B cell (primary cell): Measurements from ENCODE around the gene CCDC106. TPM values are rescaled to one million over a fixed set of nuclear protein-coding genes. Genes with fewer than 3 reads are reported as not detected.

Experiments
- ATAC-seq: fragments of 200-7000 bp; cut with Tn5 transposase; one replicate; pipeline ENCODE4 v1.10.0; 2021; ENCODE audit warnings: low read depth, mild to moderate bottlenecking, moderate number of reproducible peaks, moderate library complexity
- CTCF ChIA-PET: fragments of 350-600 bp; sonication (Branson Sonifier 250); formaldehyde crosslinking; loops from one replicate; lab custom pipeline; 2021; ENCODE audit warnings: antibody characterized with exemption, inconsistent platforms; lab: Charles Lee
- POLR2A ChIA-PET: fragments of 350-600 bp; sonication (Branson Sonifier 250); formaldehyde crosslinking; loops from one replicate; lab custom pipeline; 2021; ENCODE audit warnings: antibody characterized with exemption; lab: Charles Lee
- DNase-seq: peaks from one replicate; pipeline ENCODE4 v3.0.0; 2013
- H2AFZ ChIP-seq: 2 replicates; pipeline ENCODE4 v1.6.1; 2012; ENCODE audit warnings: mild to moderate bottlenecking, low read depth, low read length; ENCODE audit not compliant: insufficient read depth, poor library complexity, severe bottlenecking
- H3K27ac ChIP-seq, 2 donors: 1 replicate in 1 of 2; 2 replicates in 1 of 2; pipeline ENCODE4 v1.5.1; 2012 to 2013; ENCODE audit warnings: low read length in 2 of 2, mild to moderate bottlenecking in 2 of 2, moderate library complexity in 1 of 2
- H3K27me3 ChIP-seq, 4 experiments: fragments of 200-600 bp in 1 of 4; sonication (generic) in 1 of 4; replicated peaks in 1 of 4; 1 replicate in 2 of 4; 2 replicates in 2 of 4; pipeline versions ENCODE4 v1.6.1 to v1.7.0; 2013 to 2016; ENCODE audit warnings: low read length in 3 of 4, mild to moderate bottlenecking in 2 of 4, mixed read lengths in 1 of 4, moderate library complexity in 1 of 4; ENCODE audit not compliant: insufficient read depth in 4 of 4, control insufficient read depth in 3 of 4; ENCODE audit errors: control extremely low read depth in 1 of 4
- H3K36me3 ChIP-seq, 2 experiments: replicated peaks in 1 of 2; 1 replicate in 1 of 2; 2 replicates in 1 of 2; pipeline versions ENCODE4 v1.6.1 to v1.7.1; 2013; ENCODE audit warnings: low read length in 1 of 2; ENCODE audit not compliant: insufficient read depth in 2 of 2, control insufficient read depth in 1 of 2; ENCODE audit errors: control extremely low read depth in 1 of 2, extremely low read depth in 1 of 2
- H3K4me1 ChIP-seq, 2 donors: fragments of 200-600 bp in 1 of 2; sonication (generic) in 1 of 2; 1 replicate in 1 of 2; 2 replicates in 1 of 2; pipeline versions ENCODE4 v1.5.1 to v1.6.1; 2013 to 2017; ENCODE audit warnings: low read length in 2 of 2; ENCODE audit not compliant: control insufficient read depth in 2 of 2, insufficient read depth in 2 of 2
- H3K4me2 ChIP-seq: replicated peaks from 2 replicates; pipeline ENCODE3; 2012; ENCODE audit warnings: mild to moderate bottlenecking, low read depth, low read length; ENCODE audit not compliant: poor library complexity, severe bottlenecking
- H3K4me3 ChIP-seq, 5 experiments: fragments of 200-600 bp in 1 of 5; sonication (generic) in 1 of 5; 1 replicate in 3 of 5; 2 replicates in 2 of 5; pipeline versions ENCODE4 v1.5.1 to v1.7.0; 2011 to 2016; ENCODE audit warnings: low read length in 4 of 5, mild to moderate bottlenecking in 4 of 5, low read depth in 2 of 5, control low read depth in 1 of 5, moderate library complexity in 1 of 5; ENCODE audit not compliant: insufficient read depth in 1 of 5; ENCODE audit errors: control extremely low read depth in 1 of 5, extremely low read depth in 1 of 5
- H3K79me2 ChIP-seq: fragments of 200-600 bp; sonication (generic); one replicate; pipeline ENCODE4 v1.6.0; 2016; ENCODE audit warnings: low read length; ENCODE audit not compliant: control insufficient read depth, insufficient read depth
- H3K9ac ChIP-seq: fragments of 200-600 bp; sonication (generic); 2 replicates; pipeline ENCODE4 v1.6.1; 2017; ENCODE audit warnings: mild to moderate bottlenecking, low read length, moderate library complexity
- H3K9me3 ChIP-seq, 3 donors: one replicate each; pipeline versions ENCODE4 v1.6.1 to v1.7.1; 2013; ENCODE audit warnings: low read length in 2 of 3; ENCODE audit not compliant: control insufficient read depth in 2 of 3, insufficient read depth in 1 of 3; ENCODE audit errors: control extremely low read depth in 1 of 3
- H4K20me1 ChIP-seq: 2 replicates; pipeline ENCODE4 v1.6.0; 2012; ENCODE audit warnings: mild to moderate bottlenecking, low read length; ENCODE audit not compliant: insufficient read depth, control insufficient read depth, poor library complexity, severe bottlenecking
- H3K27ac Mint-ChIP-seq: one replicate; pipeline ENCODE4 v1.8.0; 2021; ENCODE audit warnings: mixed read lengths
- H3K27me3 Mint-ChIP-seq: one replicate; pipeline ENCODE4 v1.8.0; 2021; ENCODE audit warnings: mixed read lengths
- H3K4me1 Mint-ChIP-seq: one replicate; pipeline ENCODE4 v1.8.0; 2021; ENCODE audit warnings: mixed read lengths
- H3K4me3 Mint-ChIP-seq: one replicate; pipeline ENCODE4 v1.8.0; 2021; ENCODE audit warnings: mixed read lengths
- H3K9me3 Mint-ChIP-seq: one replicate; pipeline ENCODE4 v1.8.0; 2022; ENCODE audit warnings: mixed read lengths; ENCODE audit not compliant: insufficient read depth
- EZH2 ChIP-seq: IDR thresholded peaks from 2 replicates; pipeline ENCODE4 v1.6.1; 2012; ENCODE audit warnings: borderline replicate concordance, low read depth, mild to moderate bottlenecking, moderate library complexity, low read length; ENCODE audit not compliant: insufficient read depth, poor library complexity, severe bottlenecking
- WGBS: methylation state at CpG from one replicate; pipeline ENCODE4 v1.1.5; 2013; ENCODE audit warnings: missing lambda C conversion rate; ENCODE audit not compliant: insufficient coverage; 5-methylcytosine and 5-hydroxymethylcytosine counted together
- intact Hi-C: fragments of 100-400 bp; cut with micrococcal nuclease; formaldehyde crosslinking; loops from one replicate; pipeline ENCODE4 v1.10.0; 2022
- polyA plus RNA-seq: library from polyadenylated mRNA; depleted of rRNA; stranded (reverse); fragments of >200 nt; gene quantifications from 2 replicates; pipeline ENCODE4 v1.2.3, GENCODE V29; 2012
- total RNA-seq, 2 donors: library from RNA; stranded (reverse); fragments of 120-200 nt in 1 of 2; gene quantifications; 1 replicate in 1 of 2; 2 replicates in 1 of 2; pipeline versions ENCODE4 v1.2.3 to v1.2.4, GENCODE V29; 2013 to 2022
- TF ChIP-seq, protein P1 (sequence below): fragments of 200-600 bp; IDR thresholded peaks from one replicate; pipeline ENCODE4 v1.8.0; 2022; ENCODE audit warnings: antibody characterized with exemption, mild to moderate bottlenecking

CCDC106 gene
- total and polyA plus RNA-seq, 2 donors (not counting 1 experiment from before 2014, with no cell fraction given): 25.2 to 52.1 TPM

DNA sequence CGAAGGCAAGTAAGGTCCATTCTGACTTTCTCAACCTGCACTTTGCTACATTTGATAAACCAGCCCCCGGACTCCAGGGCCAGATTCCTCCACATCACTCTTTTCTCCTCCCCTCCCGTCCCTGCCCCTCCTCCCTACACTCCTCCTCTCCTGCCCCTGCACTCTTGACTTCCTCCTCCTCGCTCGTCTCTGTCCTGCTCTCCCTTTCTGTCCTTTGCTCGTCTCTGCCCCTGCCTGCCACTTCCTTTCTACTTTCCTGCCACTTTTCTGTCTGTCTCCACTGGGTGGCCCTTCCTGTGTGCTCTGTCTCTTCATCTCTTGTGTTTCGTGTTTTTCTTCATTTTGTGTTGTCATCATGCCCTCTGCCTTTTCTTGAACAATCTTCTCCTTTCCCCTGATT is 13.8 kb downstream of the CCDC106 start:
- Mint-ChIP-seq H3K4me1 (peaks cover 40% of the 10 kb centered on the region), H3K4me3 (no peak overlapping the region), H3K27ac (peak overlapping the region; percentile 15), H3K27me3 (no peaks in the 10 kb centered on the region), H3K9me3 (no peaks in the 10 kb centered on the region)
- no peak overlapping the region for H3K27ac ChIP-seq
- no peak overlapping the region for H2AFZ ChIP-seq
- intact Hi-C loops: no loop called here
- no peak overlapping the region for H3K4me3 ChIP-seq
- peaks cover 0 to 83% of the 10 kb centered on the region in 2 experiments for H3K36me3 ChIP-seq
- H3K9ac ChIP-seq: no peak overlapping the region
- WGBS: 77% methylated on average over 7 of the region's 7 CpGs
- DNase-seq: no peak
- ATAC-seq: no peak
- no peaks in the 10 kb centered on the region for H3K27me3 ChIP-seq
- H3K79me2 ChIP-seq: peaks cover 99% of the 10 kb centered on the region
- POLR2A ChIA-PET: no interaction called here
- TF ChIP-seq EZH2: no peak
- TF ChIP-seq, protein P1, sequence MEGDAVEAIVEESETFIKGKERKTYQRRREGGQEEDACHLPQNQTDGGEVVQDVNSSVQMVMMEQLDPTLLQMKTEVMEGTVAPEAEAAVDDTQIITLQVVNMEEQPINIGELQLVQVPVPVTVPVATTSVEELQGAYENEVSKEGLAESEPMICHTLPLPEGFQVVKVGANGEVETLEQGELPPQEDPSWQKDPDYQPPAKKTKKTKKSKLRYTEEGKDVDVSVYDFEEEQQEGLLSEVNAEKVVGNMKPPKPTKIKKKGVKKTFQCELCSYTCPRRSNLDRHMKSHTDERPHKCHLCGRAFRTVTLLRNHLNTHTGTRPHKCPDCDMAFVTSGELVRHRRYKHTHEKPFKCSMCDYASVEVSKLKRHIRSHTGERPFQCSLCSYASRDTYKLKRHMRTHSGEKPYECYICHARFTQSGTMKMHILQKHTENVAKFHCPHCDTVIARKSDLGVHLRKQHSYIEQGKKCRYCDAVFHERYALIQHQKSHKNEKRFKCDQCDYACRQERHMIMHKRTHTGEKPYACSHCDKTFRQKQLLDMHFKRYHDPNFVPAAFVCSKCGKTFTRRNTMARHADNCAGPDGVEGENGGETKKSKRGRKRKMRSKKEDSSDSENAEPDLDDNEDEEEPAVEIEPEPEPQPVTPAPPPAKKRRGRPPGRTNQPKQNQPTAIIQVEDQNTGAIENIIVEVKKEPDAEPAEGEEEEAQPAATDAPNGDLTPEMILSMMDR: no peak
- H3K9me3 ChIP-seq: no peaks in the 10 kb centered on the region
- no peak overlapping the region for H3K4me2 ChIP-seq
- peaks cover 96% of the 10 kb centered on the region for H4K20me1 ChIP-seq
- CTCF ChIA-PET: no interaction called here
- H3K4me1 ChIP-seq: peaks cover 23 to 29% of the 10 kb centered on the region in 2 donors

DNA sequence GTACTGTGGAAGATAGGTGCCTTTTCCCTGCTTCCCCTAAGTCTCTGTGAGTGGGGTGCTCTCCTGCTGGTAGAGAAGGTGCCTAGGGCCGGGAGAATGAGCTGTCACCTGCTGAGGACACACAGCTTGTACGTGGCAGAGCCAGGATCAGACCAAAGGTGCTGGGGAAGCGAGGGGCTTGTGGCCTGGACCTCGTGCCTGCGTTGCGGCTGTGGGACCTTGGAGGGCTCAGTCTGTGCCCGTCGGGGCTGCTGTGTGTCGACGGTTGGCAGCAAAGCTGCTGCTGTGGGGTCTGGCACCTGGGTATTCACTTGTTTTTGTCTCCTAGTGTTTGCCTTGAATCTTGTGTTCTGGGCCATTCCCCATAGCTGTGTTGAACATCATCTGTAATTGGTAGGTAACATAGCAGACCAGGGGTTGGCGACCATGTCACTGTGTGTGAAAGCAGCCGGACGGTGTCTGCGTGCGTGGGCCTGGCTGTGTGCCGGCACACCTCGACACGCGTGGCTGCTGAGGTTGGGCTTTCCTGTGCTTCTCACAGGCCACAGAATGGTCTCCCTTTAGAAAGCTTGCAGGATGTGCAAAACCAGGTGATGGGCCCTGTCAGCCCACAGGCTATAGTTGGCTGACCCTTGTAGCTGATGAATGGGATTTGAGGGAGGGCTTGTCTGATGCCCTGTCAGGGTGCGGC is 16.0 kb downstream of the CCDC106 start:
- H2AFZ ChIP-seq: no peak overlapping the region
- H3K9me3 ChIP-seq: no peaks in the 10 kb centered on the region
- no peak overlapping the region for H3K4me3 ChIP-seq
- 92% methylated on average over 20 of the region's 20 CpGs for WGBS
- H3K27ac ChIP-seq: no peak overlapping the region
- H3K27me3 ChIP-seq: no peaks in the 10 kb centered on the region
- intact Hi-C loops: no loop called here
- H3K79me2 ChIP-seq: peaks cover 99% of the 10 kb centered on the region
- CTCF ChIA-PET: no interaction called here
- ATAC-seq: no peak
- no peak overlapping the region for H3K4me2 ChIP-seq
- TF ChIP-seq, protein P1: no peak
- TF ChIP-seq EZH2: no peak
- no peaks in the 10 kb centered on the region for H3K9me3 Mint-ChIP-seq
- no peak overlapping the region for H3K9ac ChIP-seq
- peaks cover 0 to 89% of the 10 kb centered on the region in 2 experiments for H3K36me3 ChIP-seq
- no peaks in the 10 kb centered on the region for H3K27me3 Mint-ChIP-seq
- peaks cover 97% of the 10 kb centered on the region for H4K20me1 ChIP-seq
- H3K4me3 Mint-ChIP-seq: no peak overlapping the region
- DNase-seq: no peak
- POLR2A ChIA-PET: no interaction called here
- peaks cover 3 to 7% of the 10 kb centered on the region in 2 donors for H3K4me1 ChIP-seq
- no peak overlapping the region for H3K27ac Mint-ChIP-seq
- peaks cover 21% of the 10 kb centered on the region for H3K4me1 Mint-ChIP-seq
